ENCODE results near the gene SPATA20. TPM values are rescaled to one million over a fixed set of nuclear protein-coding genes. Genes with fewer than 3 reads are reported as not detected.

The SPATA20 gene
- total RNA-seq, 4 donors from 2014 or later = 27.6 to 56.0 (median 40.6) TPM

GRCh38 chr17:50522766-50523165 lies 24.2 kb upstream of the SPATA20 start:
- no peak overlapping the region for H3K4me3 ChIP-seq (ENCODE audit: low read depth, poor library complexity, severe bottlenecking)
- DNase-seq (ENCODE audit: low spot score in 2 of 2) = no peak
- 88 to 91% methylated on average over 10 of the region's 10 CpGs for WGBS, 2 donors
- TF ChIP-seq POLR2A (IDR thresholded peaks at IDR 0.05) = no peak
- TF ChIP-seq, protein P1, sequence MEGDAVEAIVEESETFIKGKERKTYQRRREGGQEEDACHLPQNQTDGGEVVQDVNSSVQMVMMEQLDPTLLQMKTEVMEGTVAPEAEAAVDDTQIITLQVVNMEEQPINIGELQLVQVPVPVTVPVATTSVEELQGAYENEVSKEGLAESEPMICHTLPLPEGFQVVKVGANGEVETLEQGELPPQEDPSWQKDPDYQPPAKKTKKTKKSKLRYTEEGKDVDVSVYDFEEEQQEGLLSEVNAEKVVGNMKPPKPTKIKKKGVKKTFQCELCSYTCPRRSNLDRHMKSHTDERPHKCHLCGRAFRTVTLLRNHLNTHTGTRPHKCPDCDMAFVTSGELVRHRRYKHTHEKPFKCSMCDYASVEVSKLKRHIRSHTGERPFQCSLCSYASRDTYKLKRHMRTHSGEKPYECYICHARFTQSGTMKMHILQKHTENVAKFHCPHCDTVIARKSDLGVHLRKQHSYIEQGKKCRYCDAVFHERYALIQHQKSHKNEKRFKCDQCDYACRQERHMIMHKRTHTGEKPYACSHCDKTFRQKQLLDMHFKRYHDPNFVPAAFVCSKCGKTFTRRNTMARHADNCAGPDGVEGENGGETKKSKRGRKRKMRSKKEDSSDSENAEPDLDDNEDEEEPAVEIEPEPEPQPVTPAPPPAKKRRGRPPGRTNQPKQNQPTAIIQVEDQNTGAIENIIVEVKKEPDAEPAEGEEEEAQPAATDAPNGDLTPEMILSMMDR (IDR thresholded peaks at IDR 0.05) = no peak
- intact Hi-C loops (cut with DNase I; ENCODE audit: low total_unique reads) = no loop called here

GRCh38 chr17:50523208-50523607 lies 23.8 kb upstream of the SPATA20 start:
- H3K4me3 ChIP-seq (ENCODE audit: low read depth, poor library complexity, severe bottlenecking) = no peak overlapping the region
- intact Hi-C loops (cut with DNase I; ENCODE audit: low total_unique reads) = no loop called here
- TF ChIP-seq, protein P1 (IDR thresholded peaks at IDR 0.05) = no peak
- TF ChIP-seq POLR2A (IDR thresholded peaks at IDR 0.05) = no peak
- no peak for DNase-seq (ENCODE audit: low spot score in 2 of 2)
- 58 to 59% methylated on average over 2 of the region's 2 CpGs for WGBS, 2 donors

- intact Hi-C loops (cut with DNase I; ENCODE audit: low total_unique reads) = no loop called here
- no peak overlapping the region for H3K4me3 ChIP-seq (ENCODE audit: low read depth, poor library complexity, severe bottlenecking)
- no peak for DNase-seq (ENCODE audit: low spot score in 2 of 2)
- TF ChIP-seq, protein P1 (IDR thresholded peaks at IDR 0.05) = no peak
- no peak for TF ChIP-seq POLR2A (IDR thresholded peaks at IDR 0.05)
- WGBS, 2 donors = 93 to 94% methylated on average over 18 of the region's 18 CpGs
Observed at GRCh38 chr17:50524838-50525237, 22.1 kb upstream of the SPATA20 start.

DNA sequence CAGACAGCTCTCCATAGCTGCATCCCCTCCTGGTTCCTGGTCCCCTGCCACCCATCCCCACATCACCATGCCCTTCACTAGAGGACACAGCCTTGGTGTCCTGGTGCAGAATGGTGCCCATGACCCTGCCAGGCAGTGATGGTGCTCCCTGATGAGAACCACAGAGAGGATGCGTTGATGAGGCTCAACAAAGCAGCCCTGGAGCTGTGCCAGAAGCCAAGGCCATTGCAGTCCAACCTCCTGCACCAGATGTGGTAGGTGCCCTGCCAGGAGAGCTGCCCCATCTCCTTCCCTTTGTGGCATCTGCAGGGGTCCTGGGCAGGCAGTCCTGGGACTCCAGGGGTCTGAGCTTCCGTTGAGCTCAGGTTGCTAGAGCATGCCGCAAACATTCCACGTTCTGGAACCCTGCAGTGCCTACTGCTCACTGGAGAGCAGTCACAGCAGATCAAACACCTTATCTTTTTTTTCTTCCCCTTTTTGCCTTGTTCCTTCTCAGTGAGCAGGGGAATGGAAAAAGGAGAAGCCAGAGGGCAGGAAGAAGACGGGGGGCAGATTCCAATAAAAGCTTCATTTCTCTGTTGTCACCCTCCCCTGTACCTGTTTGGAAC lies 19.7 kb upstream of the SPATA20 start:
- WGBS, 2 donors = 48 to 74% methylated on average over 4 to 5 of the region's 5 CpGs
- H3K4me3 ChIP-seq (ENCODE audit: low read depth, poor library complexity, severe bottlenecking) = no peak overlapping the region
- no peak for DNase-seq (ENCODE audit: low spot score in 2 of 2)
- intact Hi-C loops (cut with DNase I; ENCODE audit: low total_unique reads) = no loop called here
- TF ChIP-seq, protein P1 (IDR thresholded peaks at IDR 0.05) = no peak
- TF ChIP-seq POLR2A (IDR thresholded peaks at IDR 0.05) = no peak

GRCh38 chr17:50527949-50528474 lies 19.0 kb upstream of the SPATA20 start:
- H3K4me3 ChIP-seq (ENCODE audit: low read depth, poor library complexity, severe bottlenecking) = no peak overlapping the region
- 46 to 67% methylated on average over 4 of the region's 4 CpGs for WGBS, 2 donors
- TF ChIP-seq POLR2A (IDR thresholded peaks at IDR 0.05) = no peak
- TF ChIP-seq, protein P1 (IDR thresholded peaks at IDR 0.05) = no peak
- intact Hi-C loops (cut with DNase I; ENCODE audit: low total_unique reads) = no loop called here
- no peak for DNase-seq (ENCODE audit: low spot score in 2 of 2)

GRCh38 chr17:50529849-50530248 lies 17.1 kb upstream of the SPATA20 start:
- H3K4me3 ChIP-seq (ENCODE audit: low read depth, poor library complexity, severe bottlenecking) = no peak overlapping the region
- intact Hi-C loops (cut with DNase I; ENCODE audit: low total_unique reads) = loop anchor here (10.0 kb wide), 1 partner anchor 45 kb away; no protein-coding TSS in a partner anchor
- WGBS, 2 donors = 89 to 92% methylated on average over 7 of the region's 7 CpGs
- TF ChIP-seq POLR2A (IDR thresholded peaks at IDR 0.05) = no peak
- TF ChIP-seq, protein P1 (IDR thresholded peaks at IDR 0.05) = no peak
- no peak for DNase-seq (ENCODE audit: low spot score in 2 of 2)
